HepG2 (cell line): ENCODE data around the gene XXYLT1. TPM values are rescaled to one million over a fixed set of nuclear protein-coding genes. Genes with fewer than 3 reads are reported as not detected.

Experiments used
- HNRNPUL1 ChIP-seq: fragments of 200-400 bp; formaldehyde crosslinking; IDR thresholded peaks from 2 replicates; pipeline ENCODE4 v1.6.1; 2017; ENCODE audit warnings: low read depth, mild to moderate bottlenecking, low read length, moderate library complexity
- MYC ChIP-seq: sonication (generic); formaldehyde crosslinking; IDR thresholded peaks from 2 replicates; pipeline ENCODE4 v1.9.0; 2021; ENCODE audit warnings: missing genetic modification reagents, borderline replicate concordance
- NRL ChIP-seq: sonication (generic); formaldehyde crosslinking; IDR thresholded peaks from 2 replicates; pipeline ENCODE4 v1.5.0; 2020; ENCODE audit warnings: missing genetic modification reagents, mild to moderate bottlenecking, moderate library complexity, borderline replicate concordance
- TGIF2 ChIP-seq: IDR thresholded peaks from 2 replicates; pipeline ENCODE4 v1.6.1; 2016; ENCODE audit warnings: control low read depth, missing compliant biosample characterization
- ZBTB38 ChIP-seq: sonication (generic); formaldehyde crosslinking; IDR thresholded peaks from 2 replicates; pipeline ENCODE4 v1.5.1; 2020; ENCODE audit warnings: mild to moderate bottlenecking, missing genetic modification reagents
- ZNF260 ChIP-seq: sonication (generic); formaldehyde crosslinking; IDR thresholded peaks from 2 replicates; pipeline ENCODE4 v1.4.0; 2020; ENCODE audit warnings: missing genetic modification reagents, low read depth, mild to moderate bottlenecking, borderline replicate concordance
- ZNF430 ChIP-seq: sonication (generic); formaldehyde crosslinking; IDR thresholded peaks from 2 replicates; pipeline ENCODE4 v1.9.0; 2021; ENCODE audit warnings: mild to moderate bottlenecking, missing genetic modification reagents
- ZNF782 ChIP-seq: sonication (generic); formaldehyde crosslinking; IDR thresholded peaks from 2 replicates; pipeline ENCODE4 v1.4.0; 2020; ENCODE audit warnings: missing genetic modification reagents, mild to moderate bottlenecking, borderline replicate concordance
- ZNF839 ChIP-seq: sonication (generic); formaldehyde crosslinking; IDR thresholded peaks from 2 replicates; pipeline ENCODE4 v1.4.0; 2020; ENCODE audit warnings: missing genetic modification reagents, mild to moderate bottlenecking, borderline replicate concordance
- polyA plus RNA-seq, 8 experiments: library from polyadenylated mRNA; depleted of rRNA in 3 of 8; stranded (reverse) in 7 of 8; unstranded in 1 of 8; fragments of >200 nt; fragmentation: Illumina TruSeq in 4 of 8; extraction: Trizol in 4 of 8; gene quantifications; 2 replicates each; pipeline versions ENCODE4 v1.2.1 to v1.2.3, GENCODE V29; 2011 to 2016; ENCODE audit warnings: low read depth in 4 of 8, missing spikeins in 1 of 8, mixed read lengths in 1 of 8; ENCODE audit not compliant: insufficient read depth in 1 of 8
- total RNA-seq, 5 experiments: library from RNA; depleted of rRNA; stranded (reverse); fragments of >200 nt; fragmentation: Illumina TruSeq; extraction: Trizol; gene quantifications; 2 replicates each; pipeline ENCODE4 v1.2.3, GENCODE V29; 2016; ENCODE audit warnings: low read depth in 1 of 5
- TF ChIP-seq, protein P1 (sequence below): sonication (generic); formaldehyde crosslinking; IDR thresholded peaks from 2 replicates; pipeline ENCODE4 v1.5.0; 2020; ENCODE audit warnings: mild to moderate bottlenecking, missing genetic modification reagents
- TF ChIP-seq, protein P2 (sequence below): sonication (generic); formaldehyde crosslinking; IDR thresholded peaks from 2 replicates; pipeline ENCODE4 v1.4.0; 2020; ENCODE audit warnings: missing genetic modification reagents, low read depth, mild to moderate bottlenecking, borderline replicate concordance

XXYLT1 gene
- total and polyA plus RNA-seq, 2 of the 13 experiments (the other 11 are each of a cell fraction or from before 2014, with no cell fraction given): 17.7 to 19.0 TPM

DNA sequence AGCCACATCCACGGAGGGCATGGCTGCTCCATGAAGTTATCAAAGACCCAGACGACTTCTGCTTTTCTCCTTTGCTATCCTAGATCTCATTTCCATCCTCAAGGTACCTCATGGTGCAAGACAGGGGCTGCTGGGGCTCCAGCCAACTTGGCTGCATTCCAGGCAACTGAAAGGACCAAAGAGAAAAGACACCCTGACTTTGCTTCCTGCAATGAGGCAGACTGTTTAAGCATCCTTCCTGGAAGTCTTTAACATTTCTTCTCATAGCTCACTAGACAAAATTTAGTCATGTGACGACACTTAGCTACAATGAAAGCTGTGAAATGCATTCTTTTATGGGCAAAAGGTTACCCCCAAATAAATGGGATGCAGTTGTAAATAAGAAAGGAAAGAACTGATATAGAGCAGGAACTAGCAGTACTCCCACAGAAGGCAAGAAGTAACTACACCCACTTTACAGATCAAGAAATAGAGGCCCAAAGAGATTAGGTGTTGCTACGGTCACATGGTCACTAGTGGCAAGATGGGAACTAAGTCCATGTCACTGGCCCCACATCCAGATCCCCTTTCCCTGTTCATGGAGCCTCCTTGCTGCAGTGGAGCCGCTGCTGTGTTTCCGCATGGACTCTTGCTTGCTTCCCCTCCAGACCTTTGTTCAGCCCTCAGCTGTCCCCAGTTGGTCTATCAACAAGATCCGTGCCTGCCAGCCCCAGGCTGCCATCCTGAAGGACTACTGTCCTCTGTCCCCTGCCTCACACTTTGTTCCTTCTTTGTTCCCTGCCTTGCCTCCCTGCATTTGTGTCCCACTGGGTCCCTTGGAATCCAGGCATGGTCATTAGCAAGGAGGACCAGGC is 107.0 kb downstream of the XXYLT1 start (continued):
- TF ChIP-seq, protein P1, sequence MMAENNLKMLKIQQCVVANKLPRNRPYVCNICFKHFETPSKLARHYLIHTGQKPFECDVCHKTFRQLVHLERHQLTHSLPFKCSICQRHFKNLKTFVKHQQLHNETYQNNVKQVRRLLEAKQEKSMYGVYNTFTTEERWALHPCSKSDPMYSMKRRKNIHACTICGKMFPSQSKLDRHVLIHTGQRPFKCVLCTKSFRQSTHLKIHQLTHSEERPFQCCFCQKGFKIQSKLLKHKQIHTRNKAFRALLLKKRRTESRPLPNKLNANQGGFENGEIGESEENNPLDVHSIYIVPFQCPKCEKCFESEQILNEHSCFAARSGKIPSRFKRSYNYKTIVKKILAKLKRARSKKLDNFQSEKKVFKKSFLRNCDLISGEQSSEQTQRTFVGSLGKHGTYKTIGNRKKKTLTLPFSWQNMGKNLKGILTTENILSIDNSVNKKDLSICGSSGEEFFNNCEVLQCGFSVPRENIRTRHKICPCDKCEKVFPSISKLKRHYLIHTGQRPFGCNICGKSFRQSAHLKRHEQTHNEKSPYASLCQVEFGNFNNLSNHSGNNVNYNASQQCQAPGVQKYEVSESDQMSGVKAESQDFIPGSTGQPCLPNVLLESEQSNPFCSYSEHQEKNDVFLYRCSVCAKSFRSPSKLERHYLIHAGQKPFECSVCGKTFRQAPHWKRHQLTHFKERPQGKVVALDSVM (CRISPR knock-in tag): no peak
- no peak for TF ChIP-seq NRL (CRISPR knock-in tag)
- no peak for TF ChIP-seq TGIF2 (CRISPR knock-in tag)
- TF ChIP-seq, protein P2, sequence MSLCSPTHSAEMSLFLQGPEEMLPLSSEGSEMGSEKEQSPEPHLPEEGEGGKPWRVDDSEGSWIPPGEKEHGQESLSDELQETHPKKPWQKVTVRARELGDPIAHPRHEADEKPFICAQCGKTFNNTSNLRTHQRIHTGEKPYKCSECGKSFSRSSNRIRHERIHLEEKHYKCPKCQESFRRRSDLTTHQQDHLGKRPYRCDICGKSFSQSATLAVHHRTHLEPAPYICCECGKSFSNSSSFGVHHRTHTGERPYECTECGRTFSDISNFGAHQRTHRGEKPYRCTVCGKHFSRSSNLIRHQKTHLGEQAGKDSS (CRISPR knock-in tag): 0 out of 2 replicates have a peak, but pooled peaks have one; percentile 69
- TF ChIP-seq ZNF260 (CRISPR knock-in tag): no peak
- no peak for TF ChIP-seq ZNF782 (CRISPR knock-in tag)
- TF ChIP-seq MYC (CRISPR knock-in tag): no peak; the same call in 1 of the 2 replicates
- no peak for TF ChIP-seq ZNF430 (CRISPR knock-in tag)
- peak; percentile 46; the same call in 1 of the 2 replicates for TF ChIP-seq ZBTB38 (CRISPR knock-in tag)
- no peak for TF ChIP-seq HNRNPUL1
- TF ChIP-seq ZNF839 (CRISPR knock-in tag): no peak
